Omental fat pad (tissue), 4 donors: ENCODE measurements around the gene CUX1. TPM values are rescaled to one million over a fixed set of nuclear protein-coding genes. Genes with fewer than 3 reads are reported as not detected.

Source experiments
- ATAC-seq: fragments of 150-250 bp; one replicate; pipeline ENCODE4 v1.9.1; 2016; ENCODE audit warnings: mild to moderate bottlenecking, moderate library complexity; ENCODE audit not compliant: low FRiP score
- DNase-seq: peaks from one replicate; pipeline ENCODE4 v3.0.0-alpha.2; 2019; ENCODE audit warnings: low spot score
- CTCF ChIP-seq, 3 donors: fragments of 450-650 bp; IDR thresholded peaks; one replicate each; pipeline ENCODE4 v1.5.1; 2016 to 2017; ENCODE audit warnings: antibody characterized with exemption in 3 of 3, mild to moderate bottlenecking in 3 of 3, moderate library complexity in 2 of 3
- total RNA-seq, 4 donors: library from RNA; depleted of rRNA; stranded (reverse); fragments of >200 nt; gene quantifications; one replicate each; pipeline ENCODE4 v1.1.0, GENCODE V29; 2016

CUX1 gene
- total RNA-seq, 4 donors from 2014 or later = 67.6 to 141 (median 75.7) TPM

GRCh38 chr7:101957744-101958525 lies 140.5 kb downstream of the CUX1 start:
- no peak for TF ChIP-seq CTCF (IDR thresholded peaks at IDR 0.05)
- ATAC-seq = no peak
- no peak for DNase-seq

- no peak for ATAC-seq
- DNase-seq = no peak
- no peak for TF ChIP-seq CTCF (IDR thresholded peaks at IDR 0.05)
Observed at GRCh38 chr7:101959342-101959741, 141.9 kb downstream of the CUX1 start.

GRCh38 chr7:101959829-101960228 lies 142.4 kb downstream of the CUX1 start:
- TF ChIP-seq CTCF (IDR thresholded peaks at IDR 0.05) = no peak
- DNase-seq (no peak), ATAC-seq (no peak)

GRCh38 chr7:101960323-101960722 lies 142.9 kb downstream of the CUX1 start:
- TF ChIP-seq CTCF (IDR thresholded peaks at IDR 0.05) = no peak

GRCh38 chr7:101960985-101961708 lies 143.7 kb downstream of the CUX1 start:
- ATAC-seq (no peak), DNase-seq (no peak)
- no peak for TF ChIP-seq CTCF (IDR thresholded peaks at IDR 0.05)

More at GRCh38 chr7:101960323-101960722, 142.9 kb downstream of the CUX1 start:
- no peak for DNase-seq
- no peak for ATAC-seq

GRCh38 chr7:101961811-101962210 lies 144.4 kb downstream of the CUX1 start:
- no peak for ATAC-seq
- DNase-seq = no peak
- TF ChIP-seq CTCF (IDR thresholded peaks at IDR 0.05) = no peak
